ENCODE data around the gene SNX19.

- TF ChIP-seq PATZ1 (CRISPR knock-in tag; IDR thresholded peaks at IDR 0.05; ENCODE audit: borderline replicate concordance) (no peak), CSDC2 (CRISPR knock-in tag; IDR thresholded peaks at IDR 0.05) (no peak), TSHZ2 (CRISPR knock-in tag; IDR thresholded peaks at IDR 0.05) (no peak)
Measured at GRCh38 chr11:130947058-130947457, 30.8 kb upstream of the SNX19 start.

All from SK-N-SH treated with all-trans-retinoic acid at 6 μM for 48 hours (cell line).